Loucy (cell line): ENCODE measurements around the gene CCDC12.

ENCODE experiments used
- CTCF ChIP-seq: fragments of 200-600 bp; sonication (generic); conservative IDR thresholded peaks from 2 replicates; pipeline ENCODE4 v1.5.1; 2014; ENCODE audit warnings: mild to moderate bottlenecking, antibody characterized with exemption, low read length
- EZH2phosphoT487 ChIP-seq: fragments of 200-600 bp; IDR thresholded peaks from 2 replicates; pipeline ENCODE4 v1.6.1; 2018; ENCODE audit warnings: antibody characterized with exemption, mild to moderate bottlenecking, moderate library complexity, borderline replicate concordance

- TF ChIP-seq CTCF (no peak), EZH2phosphoT487 (no peak)
Measured at GRCh38 chr3:46978381-46978780, 1.8 kb upstream of the CCDC12 start.
